ENCODE results near the gene KNDC1. TPM values are rescaled to one million over a fixed set of nuclear protein-coding genes. Genes with fewer than 3 reads are reported as not detected.
"Not testable (repeated sequence)": the region's sequence is repeated elsewhere in the genome, so short reads cannot be mapped to it uniquely, and the experiment has no call there.

Gene KNDC1
- total RNA-seq, 1 donor, result 5.6 TPM

DNA sequence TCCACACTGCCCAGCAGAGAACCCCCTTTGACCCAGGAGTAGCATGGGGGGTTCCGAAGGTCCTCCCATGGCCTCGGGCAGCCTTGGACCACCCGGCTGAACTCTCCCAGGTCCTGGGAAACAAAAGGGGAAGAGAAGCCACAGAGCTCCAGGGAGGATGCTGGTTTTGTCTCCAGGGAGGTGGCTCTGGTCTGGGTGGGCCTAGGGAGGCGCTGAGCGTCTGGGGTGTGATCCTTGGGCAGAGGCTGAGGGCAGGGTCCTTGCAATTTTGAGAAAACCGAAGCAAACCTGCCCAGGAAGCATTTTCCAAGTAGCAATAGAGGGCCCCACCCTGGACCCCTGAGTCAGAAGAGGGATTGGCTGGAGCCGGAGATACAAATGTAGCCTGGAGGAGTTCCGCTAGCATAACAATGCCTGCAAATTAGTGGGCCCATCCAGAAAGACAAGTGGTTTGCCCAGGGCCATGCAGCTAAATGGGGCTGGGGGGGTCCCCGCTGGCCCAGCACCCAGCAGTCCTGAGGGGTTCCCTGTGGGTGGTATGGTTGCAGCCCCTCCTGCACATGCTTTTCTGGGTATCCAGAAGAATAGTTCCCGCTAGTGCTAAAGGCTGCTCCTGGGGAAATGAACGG, 72.0 kb downstream of the KNDC1 start:
- TF ChIP-seq, protein P1, sequence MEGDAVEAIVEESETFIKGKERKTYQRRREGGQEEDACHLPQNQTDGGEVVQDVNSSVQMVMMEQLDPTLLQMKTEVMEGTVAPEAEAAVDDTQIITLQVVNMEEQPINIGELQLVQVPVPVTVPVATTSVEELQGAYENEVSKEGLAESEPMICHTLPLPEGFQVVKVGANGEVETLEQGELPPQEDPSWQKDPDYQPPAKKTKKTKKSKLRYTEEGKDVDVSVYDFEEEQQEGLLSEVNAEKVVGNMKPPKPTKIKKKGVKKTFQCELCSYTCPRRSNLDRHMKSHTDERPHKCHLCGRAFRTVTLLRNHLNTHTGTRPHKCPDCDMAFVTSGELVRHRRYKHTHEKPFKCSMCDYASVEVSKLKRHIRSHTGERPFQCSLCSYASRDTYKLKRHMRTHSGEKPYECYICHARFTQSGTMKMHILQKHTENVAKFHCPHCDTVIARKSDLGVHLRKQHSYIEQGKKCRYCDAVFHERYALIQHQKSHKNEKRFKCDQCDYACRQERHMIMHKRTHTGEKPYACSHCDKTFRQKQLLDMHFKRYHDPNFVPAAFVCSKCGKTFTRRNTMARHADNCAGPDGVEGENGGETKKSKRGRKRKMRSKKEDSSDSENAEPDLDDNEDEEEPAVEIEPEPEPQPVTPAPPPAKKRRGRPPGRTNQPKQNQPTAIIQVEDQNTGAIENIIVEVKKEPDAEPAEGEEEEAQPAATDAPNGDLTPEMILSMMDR (IDR thresholded peaks at IDR 0.05; ENCODE audit: insufficient read depth, low read depth, low read length), result no peak
- no peak overlapping the region for H3K4me3 ChIP-seq (ENCODE audit: low read depth, low read length)
- no peak for DNase-seq (ENCODE audit: low read depth)

DNA sequence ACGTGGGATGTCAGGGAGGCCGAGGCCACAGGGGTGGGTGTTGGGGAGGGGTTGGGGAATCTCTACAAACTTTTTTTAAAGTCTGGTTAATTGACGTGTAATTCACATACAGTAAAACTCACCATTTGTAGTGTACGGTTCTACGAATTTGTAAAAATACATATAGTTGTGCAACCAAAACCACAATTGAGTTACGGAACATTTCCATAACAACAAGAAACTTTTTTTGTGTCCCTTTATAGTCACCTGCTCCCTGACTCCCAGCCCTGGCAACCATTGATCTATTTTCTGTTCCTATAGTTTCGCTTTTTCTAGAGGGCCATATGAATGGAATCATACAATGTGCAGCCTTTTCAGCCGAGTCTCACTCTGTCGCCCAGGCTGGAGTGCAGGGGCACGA, 74.8 kb downstream of the KNDC1 start:
- not testable (repeated sequence) for H3K4me3 ChIP-seq (ENCODE audit: low read depth, low read length); DNase-seq (ENCODE audit: low read depth)

DNA sequence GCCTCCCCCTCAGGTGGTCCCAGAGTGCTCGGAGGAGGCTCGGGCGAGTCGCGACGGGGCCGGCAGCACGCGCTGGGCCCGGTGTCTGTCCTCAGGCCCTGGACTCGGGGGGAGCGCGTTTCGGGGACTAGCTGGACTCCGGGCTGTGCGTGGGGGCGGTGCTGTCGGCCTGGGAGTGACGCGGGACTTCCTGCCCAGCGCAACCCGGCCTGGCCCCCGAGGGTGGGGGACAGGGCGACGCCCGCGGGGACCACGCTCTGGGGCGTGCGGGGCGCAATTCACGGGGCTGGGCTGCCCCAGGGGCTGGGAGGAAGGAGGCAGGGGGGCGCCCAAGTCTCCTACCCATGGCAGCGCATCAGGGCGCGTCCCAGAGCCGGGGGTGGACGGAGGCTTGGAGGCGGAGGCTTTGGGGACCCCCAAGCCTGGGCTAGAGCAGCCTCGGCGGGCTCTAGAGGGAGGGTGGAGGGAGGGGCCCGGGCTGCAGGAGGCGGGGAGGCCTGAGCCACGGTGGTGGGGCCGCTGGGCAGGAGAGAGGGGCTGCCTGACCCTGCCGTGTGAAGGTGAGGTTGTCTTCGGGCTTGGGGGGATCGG, 75.3 kb downstream of the KNDC1 start:
- TF ChIP-seq, protein P1 (IDR thresholded peaks at IDR 0.05; ENCODE audit: insufficient read depth, low read depth, low read length), result no peak
- H3K4me3 ChIP-seq (ENCODE audit: low read depth, low read length), result no peak overlapping the region
- DNase-seq (ENCODE audit: low read depth), result no peak

DNA sequence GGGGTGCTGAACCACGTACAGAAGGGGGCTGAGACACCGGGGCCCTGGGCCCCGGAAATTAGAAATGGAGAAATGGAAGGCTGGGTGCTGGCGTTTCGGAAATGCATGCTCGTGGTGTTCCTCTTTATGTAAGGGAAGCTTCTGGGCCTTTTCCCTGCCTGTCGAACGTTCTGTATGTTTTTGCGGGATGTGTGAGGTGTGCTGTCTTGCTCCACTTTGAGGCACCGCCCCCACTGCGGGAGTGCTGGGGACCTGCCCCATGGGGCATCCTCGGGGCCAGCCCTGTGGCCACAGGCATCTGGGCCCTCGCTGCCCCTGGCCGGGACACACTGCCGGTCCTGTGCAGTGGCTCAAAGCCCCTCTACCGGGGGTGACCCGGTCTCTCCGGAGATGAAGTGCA, 75.9 kb downstream of the KNDC1 start:
- DNase-seq (ENCODE audit: low read depth), result no peak
- H3K4me3 ChIP-seq (ENCODE audit: low read depth, low read length), result no peak overlapping the region
- TF ChIP-seq, protein P1 (IDR thresholded peaks at IDR 0.05; ENCODE audit: insufficient read depth, low read depth, low read length), result no peak

DNA sequence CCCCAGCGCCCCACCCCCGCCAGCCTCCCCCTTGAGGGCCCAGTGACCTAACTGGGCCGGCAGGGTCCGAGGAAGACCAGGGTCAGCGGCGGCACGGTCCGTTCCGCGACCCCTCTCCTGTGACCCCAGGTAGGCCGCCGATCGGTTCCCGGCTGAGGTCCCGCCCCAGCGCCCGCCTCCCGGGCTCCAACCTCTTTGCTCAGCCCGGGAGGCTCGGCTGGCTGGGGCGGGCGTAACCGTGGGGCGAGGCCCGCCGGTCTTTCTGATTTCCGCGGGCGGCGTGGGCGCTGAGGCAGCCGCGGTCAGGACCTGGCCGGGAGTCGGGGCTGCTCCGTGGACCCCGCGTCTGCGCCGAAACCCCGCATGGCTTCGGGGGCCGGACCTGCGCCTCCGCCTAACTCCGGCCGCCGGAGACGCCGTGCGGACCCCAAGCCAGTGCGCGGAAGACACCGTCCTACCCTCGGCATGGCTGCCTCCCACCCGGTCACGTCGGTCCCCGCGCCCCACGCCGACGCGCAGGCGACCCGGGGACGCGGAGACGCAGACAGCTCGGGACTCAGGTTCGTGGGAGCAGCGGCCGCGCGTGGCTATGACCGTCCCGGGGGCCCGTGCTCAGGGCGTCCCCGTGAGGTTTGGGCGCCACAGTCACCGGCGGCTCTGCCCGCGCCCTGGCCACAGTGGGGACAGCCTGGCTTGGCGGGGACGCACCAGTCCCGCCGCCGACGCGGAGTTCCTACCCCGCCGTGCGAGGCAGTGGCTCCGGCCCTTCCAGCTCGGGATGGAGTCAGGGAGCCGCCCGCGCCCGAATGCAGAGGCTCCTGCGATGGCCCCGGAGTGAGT, 76.6 kb downstream of the KNDC1 start:
- TF ChIP-seq, protein P1 (IDR thresholded peaks at IDR 0.05; ENCODE audit: insufficient read depth, low read depth, low read length), result no peak
- no peak for DNase-seq (ENCODE audit: low read depth)
- H3K4me3 ChIP-seq (ENCODE audit: low read depth, low read length), result no peak overlapping the region

DNA sequence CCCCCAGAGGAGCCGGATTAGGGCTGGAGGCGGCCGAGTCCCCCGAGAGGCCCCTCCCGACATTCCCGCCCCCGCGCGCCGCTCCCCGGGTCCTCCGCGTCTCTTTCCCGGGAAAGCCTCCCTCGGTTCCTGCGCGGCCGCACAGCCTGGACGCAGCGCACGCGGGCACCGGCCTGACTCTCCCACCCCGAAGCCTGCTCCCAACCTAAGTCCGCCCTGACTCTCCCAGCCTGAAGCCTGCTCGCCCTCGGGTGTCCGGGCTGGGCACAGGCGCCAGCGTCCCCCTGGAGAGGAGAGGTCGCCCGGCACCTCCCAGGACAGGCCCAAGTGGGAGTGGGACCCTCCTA, 77.2 kb downstream of the KNDC1 start:
- TF ChIP-seq, protein P1 (IDR thresholded peaks at IDR 0.05; ENCODE audit: insufficient read depth, low read depth, low read length), result no peak
- no peak overlapping the region for H3K4me3 ChIP-seq (ENCODE audit: low read depth, low read length)
- no peak for DNase-seq (ENCODE audit: low read depth)
